Mucosa of descending colon (tissue), 3 donors: ENCODE measurements around the gene PLK2. TPM values are rescaled to one million over a fixed set of nuclear protein-coding genes. Genes with fewer than 3 reads are reported as not detected.

Experiments
- ATAC-seq: fragments of 200-7000 bp; cut with Tn5 transposase; one replicate; pipeline ENCODE4 v1.9.1; 2020; ENCODE audit warnings: mild to moderate bottlenecking, moderate library complexity
- DNase-seq, 3 donors: peaks; one replicate each; pipeline ENCODE4 v3.0.0-alpha.2; 2020
- H3K36me3 ChIP-seq: fragments of 200-600 bp; one replicate; pipeline ENCODE4 v1.8.0; 2021; ENCODE audit warnings: low read depth, mild to moderate bottlenecking
- H3K4me1 ChIP-seq: fragments of 200-600 bp; one replicate; pipeline ENCODE4 v1.8.0; 2021; ENCODE audit warnings: low read depth, mild to moderate bottlenecking
- H3K4me3 ChIP-seq: fragments of 200-600 bp; one replicate; pipeline ENCODE4 v1.8.0; 2021; ENCODE audit warnings: mild to moderate bottlenecking
- H3K9me3 ChIP-seq: fragments of 200-600 bp; one replicate; pipeline ENCODE4 v1.8.0; 2021; ENCODE audit warnings: mild to moderate bottlenecking
- intact Hi-C, 2 donors: fragments of 100-400 bp; cut with DNase I in 1 of 2; cut with micrococcal nuclease in 1 of 2; formaldehyde crosslinking; loops; one replicate each; pipeline versions ENCODE4 v1.11.0 to v1.11.1; 2022; cut with DNase I, micrococcal nuclease
- total RNA-seq, 3 donors: library from RNA; stranded (reverse); fragmentation: NEBNext Ultra II Directional in 2 of 3; extraction: Animal tissue kit (Norgen Biotek cat#: 25700) in 2 of 3; gene quantifications; one replicate each; pipeline versions ENCODE4 v1.2.1 to v1.2.4, GENCODE V29; 2021 to 2023
- TF ChIP-seq, protein P1 (sequence below): fragments of 200-600 bp; IDR thresholded peaks from one replicate; pipeline ENCODE4 v1.8.0; 2022; ENCODE audit warnings: antibody characterized with exemption, mild to moderate bottlenecking
- donor health status: DM: no; HTN: no; CAD: no; lungs with moderate emphysema.
- donor health status: DM: no; HTN: no; CAD: no.
- donor health status: DM: no; HTN: yes; CAD: no.

The PLK2 gene
- total RNA-seq, 3 donors from 2014 or later, result 13.0 to 24.7 (median 14.5) TPM

DNA sequence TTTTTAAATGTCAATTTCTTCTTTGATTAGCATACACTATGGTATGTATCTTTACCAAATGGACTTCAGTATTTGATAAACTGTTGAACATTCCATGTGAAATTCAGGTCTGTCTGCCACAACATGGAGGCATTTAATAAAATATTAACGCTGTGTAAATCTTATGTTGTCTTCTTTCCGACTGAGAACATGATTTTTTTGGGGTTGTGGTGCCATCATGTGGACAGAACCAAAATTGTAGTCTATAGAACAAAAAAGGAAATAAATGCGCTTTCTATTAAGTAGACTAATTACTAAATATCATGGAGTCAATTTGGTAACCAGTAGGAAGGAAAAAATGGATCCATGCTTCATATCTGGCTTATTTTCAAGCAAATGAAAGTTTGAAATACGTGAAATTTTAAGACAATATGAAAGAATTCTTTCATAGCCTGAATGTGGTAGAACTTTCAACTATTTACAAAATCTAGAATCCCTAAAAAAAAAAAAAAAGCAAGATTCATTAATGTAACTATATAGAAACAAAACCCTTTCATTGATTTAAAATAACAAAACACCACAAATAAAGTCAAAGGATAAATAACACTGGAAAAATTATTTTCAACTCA lies 2.8 kb upstream of the PLK2 start:
- H3K4me3 ChIP-seq, result no peak overlapping the region
- H3K36me3 ChIP-seq, result no peaks in the 10 kb centered on the region

DNA sequence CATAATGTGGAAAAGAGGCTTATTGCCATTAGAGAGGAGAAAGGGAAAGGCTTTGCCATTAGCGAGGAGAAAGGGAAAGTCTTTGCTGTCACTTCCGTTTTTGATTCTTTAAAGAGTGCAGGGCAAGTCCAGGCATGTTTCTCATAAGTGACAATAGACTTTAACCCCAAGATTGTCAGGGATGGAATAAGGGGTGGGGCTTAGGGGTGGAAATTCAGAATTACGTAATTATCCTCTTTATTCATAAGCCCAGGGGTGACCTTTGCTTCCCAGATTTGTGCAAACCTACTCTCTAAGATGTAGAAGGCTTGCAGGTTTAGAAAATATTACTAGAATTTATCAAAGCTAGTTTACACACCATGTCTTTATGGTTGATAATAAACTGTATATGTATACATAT lies 2.3 kb upstream of the PLK2 start:
- Histone ChIP-seq H3K4me3 (no peak overlapping the region), H3K36me3 (no peaks in the 10 kb centered on the region), H3K4me1 (peaks cover 9% of the 10 kb centered on the region), H3K9me3 (no peaks in the 10 kb centered on the region)
- ATAC-seq (peak; percentile 46), DNase-seq (peak in 1 of 3 donors; percentile 72)
- TF ChIP-seq, protein P1, sequence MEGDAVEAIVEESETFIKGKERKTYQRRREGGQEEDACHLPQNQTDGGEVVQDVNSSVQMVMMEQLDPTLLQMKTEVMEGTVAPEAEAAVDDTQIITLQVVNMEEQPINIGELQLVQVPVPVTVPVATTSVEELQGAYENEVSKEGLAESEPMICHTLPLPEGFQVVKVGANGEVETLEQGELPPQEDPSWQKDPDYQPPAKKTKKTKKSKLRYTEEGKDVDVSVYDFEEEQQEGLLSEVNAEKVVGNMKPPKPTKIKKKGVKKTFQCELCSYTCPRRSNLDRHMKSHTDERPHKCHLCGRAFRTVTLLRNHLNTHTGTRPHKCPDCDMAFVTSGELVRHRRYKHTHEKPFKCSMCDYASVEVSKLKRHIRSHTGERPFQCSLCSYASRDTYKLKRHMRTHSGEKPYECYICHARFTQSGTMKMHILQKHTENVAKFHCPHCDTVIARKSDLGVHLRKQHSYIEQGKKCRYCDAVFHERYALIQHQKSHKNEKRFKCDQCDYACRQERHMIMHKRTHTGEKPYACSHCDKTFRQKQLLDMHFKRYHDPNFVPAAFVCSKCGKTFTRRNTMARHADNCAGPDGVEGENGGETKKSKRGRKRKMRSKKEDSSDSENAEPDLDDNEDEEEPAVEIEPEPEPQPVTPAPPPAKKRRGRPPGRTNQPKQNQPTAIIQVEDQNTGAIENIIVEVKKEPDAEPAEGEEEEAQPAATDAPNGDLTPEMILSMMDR, result no peak
- intact Hi-C loops, result loop anchor here in 1 of 2 donors (2.0 to 10.0 kb wide), 3 partner anchors 577 to 811 kb away; no protein-coding TSS in a partner anchor

More for the DNA sequence above, 2.8 kb upstream of the PLK2 start:
- TF ChIP-seq, protein P1, result peak; percentile 24
- DNase-seq, result peak in 1 of 3 donors; percentile 70
- H3K4me1 ChIP-seq, result peaks cover 9% of the 10 kb centered on the region
- no peak for ATAC-seq
- no peaks in the 10 kb centered on the region for H3K9me3 ChIP-seq
- intact Hi-C loops, result loop anchor here in 1 of 2 donors (2.0 to 10.0 kb wide), 3 partner anchors 578 to 812 kb away; no protein-coding TSS in a partner anchor

DNA sequence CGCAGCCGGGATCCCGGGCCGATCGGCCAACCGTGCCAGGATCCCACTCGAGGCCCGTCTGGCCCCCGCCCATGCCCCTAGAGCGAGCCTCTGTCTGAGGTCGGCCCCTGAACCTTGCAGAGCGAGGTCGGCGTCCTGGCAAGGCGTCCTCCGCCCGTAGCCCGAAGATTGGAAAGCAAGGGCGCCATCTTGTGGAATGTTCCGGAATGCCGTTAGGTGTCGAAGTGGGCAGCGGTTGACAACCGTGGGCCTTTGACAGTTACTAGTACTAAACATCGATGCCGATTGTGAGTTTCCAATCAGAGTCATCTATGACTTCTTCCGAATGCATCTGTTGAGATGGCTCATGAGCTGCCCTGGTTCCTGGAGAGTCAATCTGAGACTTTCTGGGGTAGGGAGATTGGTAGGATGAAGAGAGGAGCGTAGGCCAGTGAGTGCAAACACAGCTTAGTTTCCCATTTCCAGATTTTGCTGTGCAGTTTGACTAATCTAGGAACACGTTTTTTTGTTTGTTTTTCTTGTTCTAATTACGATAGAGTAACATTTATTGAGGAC lies 923 bp upstream of the PLK2 start:
- ATAC-seq, result peak; percentile 85
- intact Hi-C loops, result loop anchor here (2.0 to 10.0 kb wide), 3 partner anchors 576 to 1162 kb away; no protein-coding TSS in a partner anchor
- peak; percentile 92 to 98 (median 95) for DNase-seq

DNA sequence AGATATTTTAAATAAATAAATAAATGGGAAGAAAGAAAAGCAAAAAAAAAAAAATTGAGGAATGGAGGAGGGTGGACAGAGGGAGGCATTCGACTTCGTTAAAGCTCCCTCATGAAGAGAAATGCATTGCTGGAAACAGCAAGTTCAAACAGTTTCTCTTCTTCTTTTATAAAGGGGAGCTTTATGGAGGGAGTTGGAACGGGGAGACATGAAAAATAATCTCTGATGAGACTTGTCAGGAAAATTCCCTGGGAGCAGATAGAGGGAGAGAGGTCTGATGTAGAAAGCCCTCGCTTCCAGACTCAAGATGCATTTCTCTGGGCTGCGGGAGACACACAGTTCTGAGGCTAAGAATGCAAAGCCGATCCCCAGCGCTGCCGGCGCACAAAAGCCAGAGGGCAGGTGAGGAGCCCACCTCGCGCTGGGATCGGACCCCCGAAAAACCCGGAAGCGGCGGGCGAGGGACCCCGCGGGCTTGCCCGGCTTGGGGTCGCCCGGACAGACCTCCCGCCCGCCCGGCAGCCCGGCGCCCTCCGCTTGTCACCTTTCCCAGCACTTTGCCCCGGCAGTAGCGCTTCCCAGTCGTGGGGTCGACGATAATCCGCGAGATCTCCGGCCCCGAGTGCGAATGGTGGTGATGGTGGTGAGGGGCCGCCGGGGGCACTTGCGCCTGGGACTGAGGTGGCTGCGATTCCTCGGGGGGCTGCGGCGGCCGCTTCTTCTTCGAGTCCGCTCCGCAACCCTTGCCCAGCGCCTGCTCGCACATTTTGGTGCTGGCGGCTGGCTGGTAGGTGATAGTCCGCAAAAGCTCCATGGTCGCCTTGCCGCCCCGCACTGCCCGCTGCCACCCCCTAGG lies 512 bp downstream of the PLK2 start:
- peaks cover 9% of the 10 kb centered on the region for H3K4me1 ChIP-seq
- peak; percentile 10 for ATAC-seq
- no peaks in the 10 kb centered on the region for H3K9me3 ChIP-seq
- intact Hi-C loops, result loop anchor here (2.0 to 10.0 kb wide), 5 partner anchors 575 to 1161 kb away; no protein-coding TSS in a partner anchor
- peak in 2 of 3 donors; percentile 46 to 67 for DNase-seq
- peak overlapping the region; percentile 74 for H3K4me3 ChIP-seq
- no peaks in the 10 kb centered on the region for H3K36me3 ChIP-seq
- TF ChIP-seq, protein P1, result no peak

More for the DNA sequence above, 923 bp upstream of the PLK2 start:
- Histone ChIP-seq H3K9me3 (no peaks in the 10 kb centered on the region), H3K36me3 (no peaks in the 10 kb centered on the region), H3K4me1 (peaks cover 9% of the 10 kb centered on the region), H3K4me3 (peak overlapping the region; percentile 74)
- TF ChIP-seq, protein P1, result peak; percentile 67

DNA sequence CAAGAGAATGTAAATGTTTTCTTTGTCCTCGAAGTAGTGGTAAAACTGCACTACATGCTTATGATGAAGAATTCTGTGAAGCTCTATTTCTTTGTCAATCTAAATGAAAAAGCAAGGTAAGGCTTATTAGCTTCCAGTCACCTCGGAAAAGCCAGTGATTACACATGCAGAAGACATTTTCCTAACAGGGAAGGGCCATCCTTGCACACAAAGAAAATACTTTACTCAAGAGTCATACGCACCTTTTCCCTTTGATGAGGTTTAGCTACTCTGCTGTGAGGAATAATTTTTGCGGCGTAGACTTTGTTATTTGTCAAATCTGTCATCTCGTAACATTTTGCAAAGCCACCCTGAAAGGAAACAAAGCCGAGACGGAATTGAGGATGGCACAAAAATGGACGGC lies 1.1 kb downstream of the PLK2 start:
- ATAC-seq (no peak), DNase-seq (peak in 1 of 3 donors; percentile 6)
- intact Hi-C loops, result loop anchor here (5.0 to 10.0 kb wide), 2 partner anchors 666 to 674 kb away; no protein-coding TSS in a partner anchor

More for the DNA sequence above, 1.1 kb downstream of the PLK2 start:
- Histone ChIP-seq H3K4me1 (peaks cover 11% of the 10 kb centered on the region), H3K9me3 (no peaks in the 10 kb centered on the region), H3K4me3 (peak overlapping the region; percentile 74), H3K36me3 (no peaks in the 10 kb centered on the region)
- TF ChIP-seq, protein P1, result no peak
